Measurements from ENCODE around the gene COTL1. TPM values are rescaled to one million over a fixed set of nuclear protein-coding genes. Genes with fewer than 3 reads are reported as not detected.
A peak's percentile ranks its signal among the peaks of the same experiment; 100 is the strongest.

COTL1 gene
- total and polyA plus RNA-seq, 2 of the 13 experiments (the other 11 are each of a cell fraction or from before 2014, with no cell fraction given), result 8.7 to 16.9 TPM

GRCh38 chr16:84648595-84649510, 31.0 kb upstream of the COTL1 start (continued):
- TF ChIP-seq ZNF550 (CRISPR knock-in tag; IDR thresholded peaks at IDR 0.05; ENCODE audit: borderline replicate concordance), result no peak
- no peak for TF ChIP-seq ZNF333 (CRISPR knock-in tag; IDR thresholded peaks at IDR 0.05; ENCODE audit: borderline replicate concordance)
- peak; percentile 79 for TF ChIP-seq U2AF1 (optimal IDR thresholded peaks at IDR 0.05; ENCODE audit: low read depth, low read length)
- no peak for TF ChIP-seq NFYB (CRISPR knock-in tag; IDR thresholded peaks at IDR 0.05)
- no peak for TF ChIP-seq NFIB (CRISPR knock-in tag; IDR thresholded peaks at IDR 0.05; ENCODE audit: borderline replicate concordance)
- TF ChIP-seq ZFYVE20 (CRISPR knock-in tag; IDR thresholded peaks at IDR 0.05; ENCODE audit: borderline replicate concordance, low read depth), result no peak
- TF ChIP-seq MIER2 (CRISPR knock-in tag; IDR thresholded peaks at IDR 0.05), result no peak
- TF ChIP-seq RORA (CRISPR knock-in tag; IDR thresholded peaks at IDR 0.05), result no peak
- TF ChIP-seq HBP1 (CRISPR knock-in tag; IDR thresholded peaks at IDR 0.05; ENCODE audit: low read depth), result no peak
- TF ChIP-seq MEF2D (CRISPR knock-in tag; IDR thresholded peaks at IDR 0.05), result peak; percentile 50; the same call in 1 of the 2 replicates
- TF ChIP-seq NFE2L1 (CRISPR knock-in tag; IDR thresholded peaks at IDR 0.05; ENCODE audit: borderline replicate concordance), result no peak
- no peak for TF ChIP-seq ATF7-NPFF (CRISPR knock-in tag; IDR thresholded peaks at IDR 0.05; ENCODE audit: low read depth)
- TF ChIP-seq MBD4 (IDR thresholded peaks at IDR 0.05; ENCODE audit: borderline replicate concordance, low read length), result no peak
- TF ChIP-seq ZNF225 (CRISPR knock-in tag; IDR thresholded peaks at IDR 0.05), result no peak
- no peak; the same call in 1 of the 2 replicates for TF ChIP-seq TP53 (CRISPR knock-in tag; conservative IDR thresholded peaks at IDR 0.05)
- TF ChIP-seq SP1 (IDR thresholded peaks at IDR 0.05), result no peak
- no peak for TF ChIP-seq SP1 (CRISPR knock-in tag; IDR thresholded peaks at IDR 0.05)
- TF ChIP-seq NR0B2 (CRISPR knock-in tag; IDR thresholded peaks at IDR 0.05), result no peak
- TF ChIP-seq ZNF205 (CRISPR knock-in tag; IDR thresholded peaks at IDR 0.05), result no peak
- 0 out of 2 replicates have a peak, but pooled peaks have one; percentile 26 for TF ChIP-seq SNAI1 (CRISPR knock-in tag; IDR thresholded peaks at IDR 0.05; ENCODE audit: borderline replicate concordance)
- 0 out of 2 replicates have a peak, but pooled peaks have one; percentile 6 for TF ChIP-seq MXD1 (CRISPR knock-in tag; IDR thresholded peaks at IDR 0.05)
- no peak for TF ChIP-seq GATAD1 (CRISPR knock-in tag; IDR thresholded peaks at IDR 0.05)
- TF ChIP-seq HOXA9 (CRISPR knock-in tag; IDR thresholded peaks at IDR 0.05; ENCODE audit: borderline replicate concordance), result no peak; the same call in 1 of the 2 replicates
- TF ChIP-seq SKI (IDR thresholded peaks at IDR 0.05; ENCODE audit: partially characterized antibody), result no peak
- TF ChIP-seq ZFP41 (CRISPR knock-in tag; IDR thresholded peaks at IDR 0.05; ENCODE audit: borderline replicate concordance), result no peak
- TF ChIP-seq TFDP1 (CRISPR knock-in tag; IDR thresholded peaks at IDR 0.05; ENCODE audit: borderline replicate concordance), result no peak
- no peak for TF ChIP-seq ATRX (CRISPR knock-in tag; IDR thresholded peaks at IDR 0.05; ENCODE audit: borderline replicate concordance)
